ENCODE data around the gene RCBTB1.

- TF ChIP-seq CTCF (IDR thresholded peaks at IDR 0.05) (no peak), POLR2A (IDR thresholded peaks at IDR 0.05) (no peak)
Measured at GRCh38 chr13:49610176-49610575, 24.8 kb upstream of the RCBTB1 start.

Data from thyroid gland (tissue), 4 donors.